Panc1 (cell line): ENCODE data around the gene NPPB. TPM values are rescaled to one million over a fixed set of nuclear protein-coding genes. Genes with fewer than 3 reads are reported as not detected.

Source experiments
- ATAC-seq: fragments of 200-7000 bp; cut with Tn5 transposase; 2 replicates; pipeline ENCODE4 v1.9.1; 2020; ENCODE audit warnings: mild to moderate bottlenecking, moderate library complexity
- BruUV-seq: library from RNA; stranded (reverse); fragments of 400-500 nt; replicated peaks from 2 replicates; lab custom pipeline; 2021; lab: Mats Ljungman, UMichigan
- CTCF ChIA-PET: fragments of 300-600 bp; sonication (Branson Sonifier 250); formaldehyde crosslinking; loops from one replicate; lab custom pipeline; 2022; ENCODE audit warnings: antibody characterized with exemption; lab: Charles Lee
- POLR2A ChIA-PET: fragments of 300-600 bp; sonication (Branson Sonifier 250); formaldehyde crosslinking; loops from one replicate; lab custom pipeline; 2022; ENCODE audit warnings: antibody characterized with exemption; lab: Charles Lee
- DNase-seq: peaks from one replicate; pipeline ENCODE4 v3.0.0-alpha.2; 2010; ENCODE audit warnings: low read depth, low spot score
- H3K27ac ChIP-seq: 2 replicates; pipeline ENCODE4 v1.5.1; 2011; ENCODE audit warnings: mild to moderate bottlenecking, low read length, inconsistent platforms
- H3K27me3 ChIP-seq: fragments of 200-500 bp; sonication (Bioruptor generic); 2 replicates; pipeline ENCODE4 v1.6.0; 2014; ENCODE audit warnings: low read length, inconsistent platforms; ENCODE audit not compliant: control insufficient read depth, insufficient read depth
- H3K36me3 ChIP-seq: fragments of 200-500 bp; sonication (Bioruptor generic); 2 replicates; pipeline ENCODE4 v1.5.1; 2014; ENCODE audit warnings: inconsistent platforms, mild to moderate bottlenecking, low read length, moderate library complexity; ENCODE audit not compliant: control insufficient read depth, insufficient read depth
- H3K4me1 ChIP-seq: 2 replicates; pipeline ENCODE4 v1.5.1; 2011; ENCODE audit warnings: inconsistent platforms, mild to moderate bottlenecking, low read length, moderate library complexity; ENCODE audit not compliant: control insufficient read depth, insufficient read depth
- H3K4me3 ChIP-seq, 2 experiments: 2 replicates each; pipeline ENCODE4 v1.5.1; 2011 to 2012; ENCODE audit warnings: low read depth in 2 of 2, low read length in 2 of 2, mild to moderate bottlenecking in 2 of 2, inconsistent platforms in 1 of 2, moderate library complexity in 1 of 2
- H3K9me3 ChIP-seq: fragments of 200-500 bp; sonication (Bioruptor generic); 2 replicates; pipeline ENCODE4 v1.5.1; 2014; ENCODE audit warnings: low read depth, mild to moderate bottlenecking, inconsistent platforms, low read length, moderate library complexity; ENCODE audit not compliant: control insufficient read depth, insufficient read depth
- CTCF ChIP-seq: fragments of 450-650 bp; IDR thresholded peaks from 2 replicates; pipeline ENCODE4 v1.5.1; 2017; ENCODE audit warnings: mild to moderate bottlenecking
- POLR2AphosphoS5 ChIP-seq: IDR thresholded peaks from 2 replicates; pipeline ENCODE4 v1.6.1; 2012; ENCODE audit warnings: mild to moderate bottlenecking, low read depth, low read length, moderate library complexity
- REST ChIP-seq, 2 experiments: IDR thresholded peaks; 2 replicates each; pipeline ENCODE4 v1.6.1; 2011 to 2012; ENCODE audit warnings: low read depth in 2 of 2, control low read depth in 1 of 2, low read length in 1 of 2, mild to moderate bottlenecking in 1 of 2, moderate library complexity in 1 of 2; ENCODE audit not compliant: insufficient read depth in 1 of 2
- SIN3A ChIP-seq: IDR thresholded peaks from 2 replicates; pipeline ENCODE4 v1.6.1; 2012; ENCODE audit warnings: low read depth, mild to moderate bottlenecking, low read length, moderate library complexity, borderline replicate concordance; ENCODE audit not compliant: insufficient read depth
- TCF7L2 ChIP-seq: IDR thresholded peaks from 2 replicates; pipeline ENCODE4 v1.6.1; 2011; ENCODE audit warnings: mild to moderate bottlenecking, low read depth, low read length, inconsistent platforms
- in situ Hi-C: cut with HindIII; loops from 2 replicates; pipeline ENCODE4 v1.10.0; 2016; ENCODE audit warnings: low sequenced_read_pairs, low pct_unique_long_range_greater_than_20kb
- intact Hi-C: fragments of 100-400 bp; cut with micrococcal nuclease; formaldehyde crosslinking; loops from one replicate; pipeline ENCODE4 v1.10.0; 2022; ENCODE audit not compliant: unreplicated experiment
- total RNA-seq: library from RNA; stranded (reverse); gene quantifications from one replicate; pipeline ENCODE4 v1.2.1, GENCODE V29; 2021; ENCODE audit not compliant: unreplicated experiment

Gene NPPB
- total RNA-seq, 1 experiment from 2014 or later = not detected

- in situ Hi-C loops = no loop called here
- Histone ChIP-seq H3K27me3 (peaks cover 17% of the 10 kb centered on the region), H3K4me3 (no peak overlapping the region), H3K9me3 (no peaks in the 10 kb centered on the region), H3K4me1 (peaks cover 6% of the 10 kb centered on the region; the same call in 1 of the 2 replicates), H3K27ac (no peak overlapping the region), H3K36me3 (no peaks in the 10 kb centered on the region)
- BruUV-seq = no TSS peak
- intact Hi-C loops = no loop called here
- ChIA-PET CTCF (no interaction called here), POLR2A (interaction anchor here (0.7 kb wide), 1 partner anchor 73 kb away, joined by 3 read pairs; no protein-coding TSS in a partner anchor)
- no peak for TF ChIP-seq TCF7L2
- no peak for TF ChIP-seq CTCF
- no peak for TF ChIP-seq REST (IDR thresholded peaks at IDR 0.05; ENCODE audit: insufficient read depth in 1 of 2, low read depth in 2 of 2, low read length in 1 of 2)
- no peak for TF ChIP-seq POLR2AphosphoS5
- TF ChIP-seq SIN3A = no peak
- ATAC-seq (no peak), DNase-seq (no peak)
Observed at GRCh38 chr1:11855430-11855829, 3.3 kb downstream of the NPPB start.

- POLR2A ChIA-PET = no interaction called here
- TF ChIP-seq SIN3A (no peak), REST (IDR thresholded peaks at IDR 0.05; ENCODE audit: insufficient read depth in 1 of 2, low read depth in 2 of 2, low read length in 1 of 2) (no peak), POLR2AphosphoS5 (no peak), TCF7L2 (no peak), CTCF (no peak)
- H3K36me3 ChIP-seq = no peaks in the 10 kb centered on the region
- CTCF ChIA-PET = no interaction called here
- H3K27ac ChIP-seq = no peak overlapping the region
- no peaks in the 10 kb centered on the region for H3K9me3 ChIP-seq
- intact Hi-C loops (no loop called here), in situ Hi-C loops (no loop called here)
- BruUV-seq = no TSS peak
- H3K4me1 ChIP-seq = peaks cover 6% of the 10 kb centered on the region; the same call in 1 of the 2 replicates
- DNase-seq = no peak
- ATAC-seq = no peak
- H3K27me3 ChIP-seq = peaks cover 11% of the 10 kb centered on the region
- no peak overlapping the region for H3K4me3 ChIP-seq
Observed at GRCh38 chr1:11854519-11854918, 4.2 kb downstream of the NPPB start.
